Measurements from ENCODE around the gene ZNF10.

ZNF10 gene

GRCh38 chr12:133201888-133202287 lies 71.5 kb downstream of the ZNF10 start:
- DNase-seq (ENCODE audit: low read depth in 2 of 2): no peak

GRCh38 chr12:133202493-133203343 lies 72.3 kb downstream of the ZNF10 start:
- DNase-seq (ENCODE audit: low read depth in 2 of 2): no peak

DNA sequence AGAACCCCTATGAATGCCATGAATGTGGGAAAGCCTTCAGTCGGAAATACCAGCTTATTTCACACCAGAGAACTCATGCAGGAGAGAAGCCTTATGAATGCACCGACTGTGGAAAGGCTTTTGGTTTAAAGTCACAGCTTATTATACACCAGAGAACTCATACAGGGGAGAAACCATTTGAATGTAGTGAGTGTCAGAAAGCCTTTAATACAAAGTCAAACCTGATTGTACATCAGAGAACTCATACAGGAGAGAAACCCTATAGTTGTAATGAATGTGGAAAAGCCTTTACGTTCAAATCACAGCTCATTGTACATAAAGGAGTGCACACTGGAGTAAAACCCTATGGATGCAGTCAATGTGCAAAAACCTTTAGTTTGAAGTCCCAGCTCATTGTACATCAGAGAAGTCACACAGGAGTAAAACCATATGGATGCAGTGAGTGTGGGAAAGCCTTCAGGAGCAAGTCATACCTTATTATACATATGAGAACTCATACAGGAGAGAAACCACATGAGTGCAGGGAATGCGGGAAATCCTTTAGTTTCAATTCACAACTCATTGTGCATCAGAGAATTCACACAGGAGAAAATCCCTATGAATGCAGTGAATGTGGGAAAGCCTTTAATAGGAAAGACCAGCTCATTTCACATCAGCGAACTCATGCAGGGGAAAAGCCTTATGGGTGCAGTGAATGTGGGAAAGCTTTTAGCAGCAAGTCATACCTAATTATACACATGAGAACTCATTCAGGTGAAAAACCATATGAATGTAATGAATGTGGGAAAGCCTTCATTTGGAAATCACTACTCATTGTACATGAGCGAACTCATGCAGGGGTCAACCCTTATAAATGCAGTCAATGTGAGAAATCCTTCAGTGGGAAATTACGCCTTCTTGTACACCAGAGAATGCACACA lies 73.2 kb downstream of the ZNF10 start:
- DNase-seq (ENCODE audit: low read depth in 2 of 2): no peak

DNA sequence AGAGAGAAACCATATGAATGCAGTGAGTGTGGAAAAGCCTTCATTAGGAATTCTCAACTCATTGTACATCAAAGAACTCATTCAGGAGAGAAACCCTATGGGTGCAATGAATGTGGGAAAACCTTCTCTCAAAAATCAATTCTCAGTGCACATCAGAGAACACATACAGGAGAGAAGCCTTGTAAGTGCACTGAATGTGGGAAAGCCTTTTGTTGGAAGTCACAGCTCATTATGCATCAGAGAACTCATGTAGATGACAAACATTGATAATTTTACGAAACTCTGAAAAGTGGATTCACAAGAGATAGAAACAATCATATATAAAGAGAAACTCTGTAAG lies 73.8 kb downstream of the ZNF10 start:
- no peak for DNase-seq (ENCODE audit: low read depth in 2 of 2)

DNA sequence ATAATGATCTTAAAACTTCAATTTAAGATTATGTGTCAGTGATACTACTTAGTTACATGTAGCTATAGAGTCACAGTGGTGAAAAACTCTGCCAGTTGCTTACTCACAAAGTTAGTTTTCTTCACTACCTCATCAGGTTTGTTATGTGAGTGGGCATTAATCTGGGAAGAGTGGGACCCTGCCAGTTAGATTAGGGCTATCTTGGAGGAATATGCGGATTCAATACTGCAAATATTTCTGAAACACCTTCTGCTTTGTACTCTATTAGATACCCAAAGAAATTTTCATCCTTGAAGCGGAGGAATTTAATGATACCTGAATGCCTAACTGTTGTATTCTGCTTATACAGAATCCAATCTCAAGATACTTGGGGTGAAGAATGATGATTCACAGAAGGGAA lies 76.0 kb downstream of the ZNF10 start:
- no peak for DNase-seq (ENCODE audit: low read depth in 2 of 2)

Data from stimulated activated CD4-positive, alpha-beta T cell treated with anti-CD3 and anti-CD28 coated beads, Interleukin-15, amount 100 ng/mL, for 48 hours (primary cell).